Transverse colon (tissue), 4 donors: Measurements from ENCODE around the gene PIH1D2.

Experiments
- POLR2A ChIP-seq: fragments of 450-650 bp; IDR thresholded peaks from one replicate; pipeline ENCODE4 v1.6.1; 2016; ENCODE audit warnings: antibody characterized with exemption, mild to moderate bottlenecking, moderate library complexity
- POLR2AphosphoS5 ChIP-seq, 3 donors: sonication (generic); formaldehyde crosslinking; IDR thresholded peaks; one replicate each; pipeline ENCODE4 v1.6.1; 2016; ENCODE audit warnings: antibody characterized with exemption in 3 of 3
- TF ChIP-seq, protein P1 (sequence below), 5 experiments: fragments of 200-600 bp in 3 of 5; fragments of 450-650 bp in 2 of 5; sonication (generic) in 3 of 5; IDR thresholded peaks; 1 replicate in 2 of 5; 2 replicates in 3 of 5; pipeline ENCODE4 v1.5.1; 2016 to 2017; ENCODE audit warnings: antibody characterized with exemption in 5 of 5, inconsistent platforms in 3 of 5, mild to moderate bottlenecking in 2 of 5, moderate library complexity in 1 of 5

- TF ChIP-seq, protein P1, sequence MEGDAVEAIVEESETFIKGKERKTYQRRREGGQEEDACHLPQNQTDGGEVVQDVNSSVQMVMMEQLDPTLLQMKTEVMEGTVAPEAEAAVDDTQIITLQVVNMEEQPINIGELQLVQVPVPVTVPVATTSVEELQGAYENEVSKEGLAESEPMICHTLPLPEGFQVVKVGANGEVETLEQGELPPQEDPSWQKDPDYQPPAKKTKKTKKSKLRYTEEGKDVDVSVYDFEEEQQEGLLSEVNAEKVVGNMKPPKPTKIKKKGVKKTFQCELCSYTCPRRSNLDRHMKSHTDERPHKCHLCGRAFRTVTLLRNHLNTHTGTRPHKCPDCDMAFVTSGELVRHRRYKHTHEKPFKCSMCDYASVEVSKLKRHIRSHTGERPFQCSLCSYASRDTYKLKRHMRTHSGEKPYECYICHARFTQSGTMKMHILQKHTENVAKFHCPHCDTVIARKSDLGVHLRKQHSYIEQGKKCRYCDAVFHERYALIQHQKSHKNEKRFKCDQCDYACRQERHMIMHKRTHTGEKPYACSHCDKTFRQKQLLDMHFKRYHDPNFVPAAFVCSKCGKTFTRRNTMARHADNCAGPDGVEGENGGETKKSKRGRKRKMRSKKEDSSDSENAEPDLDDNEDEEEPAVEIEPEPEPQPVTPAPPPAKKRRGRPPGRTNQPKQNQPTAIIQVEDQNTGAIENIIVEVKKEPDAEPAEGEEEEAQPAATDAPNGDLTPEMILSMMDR (IDR thresholded peaks at IDR 0.05) = no peak
- TF ChIP-seq POLR2A (no peak), POLR2AphosphoS5 (IDR thresholded peaks at IDR 0.05) (no peak)
These were observed 26.6 kb upstream of the PIH1D2 start for GRCh38 chr11:112100462-112100861.
